Activated CD8-positive, alpha-beta memory T cell treated with anti-CD3 and anti-CD28 coated beads, Interleukin-2, amount 50 U/mL, for 24 hours (primary cell): Measurements from ENCODE around the gene CADM1.

Source experiments
- DNase-seq: peaks from one replicate; pipeline ENCODE4 v3.0.0-alpha.2; 2020; ENCODE audit errors: extremely low read depth

Gene CADM1

GRCh38 chr11:115444542-115444941, 59.7 kb downstream of the CADM1 start:
- no peak for DNase-seq

GRCh38 chr11:115439969-115440540, 64.2 kb downstream of the CADM1 start:
- no peak for DNase-seq

DNA sequence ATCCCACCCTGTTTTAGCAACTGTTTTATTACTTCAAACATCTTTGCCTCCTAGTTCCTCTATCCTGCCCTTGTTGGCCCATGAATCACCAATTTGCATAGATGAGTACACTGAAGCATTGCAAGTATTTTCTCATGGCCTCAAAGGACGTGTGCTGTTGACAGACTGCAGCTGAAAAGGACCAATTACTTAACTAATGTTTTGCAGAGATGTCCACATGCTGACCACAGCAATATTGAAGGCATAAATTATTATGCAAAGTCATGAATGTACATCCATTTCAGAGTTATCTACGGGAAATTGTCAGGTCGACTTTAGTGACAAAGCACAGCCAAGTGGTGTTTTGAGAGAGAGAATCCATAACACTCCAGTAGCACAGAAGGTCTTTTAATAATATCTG, 64.8 kb downstream of the CADM1 start:
- DNase-seq: no peak

DNA sequence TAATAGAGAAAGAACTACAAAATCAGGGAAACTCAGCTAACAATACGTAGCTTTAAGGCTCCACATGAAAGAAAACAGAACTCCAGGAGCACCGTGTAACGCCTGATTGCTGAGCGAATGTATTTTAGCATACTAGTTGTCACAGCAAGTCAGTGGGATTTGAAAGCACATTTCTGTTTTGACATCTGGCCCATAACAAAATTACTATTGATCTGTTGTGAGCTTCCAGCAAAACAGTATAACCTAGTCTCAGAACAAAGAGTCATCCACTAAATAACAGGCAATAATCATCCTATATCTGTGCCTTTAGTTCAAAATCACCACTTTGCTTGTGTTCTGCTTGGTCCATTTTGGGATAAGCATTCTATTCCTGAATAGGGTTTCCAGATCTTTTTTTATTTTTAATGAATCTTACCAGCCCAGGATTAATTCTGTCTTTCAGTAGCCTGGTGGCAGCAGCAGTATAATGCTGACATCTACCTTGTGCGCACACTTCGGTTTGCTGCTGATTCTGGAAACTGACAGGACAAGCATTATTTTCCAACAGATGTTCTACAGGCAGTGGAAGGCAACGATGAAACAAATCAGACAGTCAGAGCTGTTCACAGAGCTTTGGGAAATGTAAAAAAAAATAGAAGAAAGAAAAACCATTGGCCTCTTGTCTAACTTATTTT, 66.2 kb downstream of the CADM1 start:
- no peak for DNase-seq

DNA sequence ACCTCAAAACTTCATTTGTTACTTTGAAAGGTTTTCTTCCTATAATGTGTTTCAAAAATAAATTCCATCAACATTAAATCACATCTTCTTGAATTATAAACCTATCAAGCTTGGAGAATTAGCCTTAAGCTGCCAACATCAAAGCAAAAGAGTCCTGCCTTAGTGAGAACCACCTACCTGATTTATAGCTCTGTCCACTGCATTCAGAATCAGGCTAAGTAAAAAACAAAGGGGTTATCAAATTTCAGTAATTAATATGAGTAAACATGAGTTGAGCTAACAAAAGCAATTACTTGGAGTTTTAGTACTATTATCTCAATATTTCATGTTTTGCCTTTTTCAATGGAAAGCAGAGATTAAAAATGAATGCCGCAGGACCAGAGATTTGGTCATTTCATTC, 73.9 kb downstream of the CADM1 start:
- DNase-seq: no peak

DNA sequence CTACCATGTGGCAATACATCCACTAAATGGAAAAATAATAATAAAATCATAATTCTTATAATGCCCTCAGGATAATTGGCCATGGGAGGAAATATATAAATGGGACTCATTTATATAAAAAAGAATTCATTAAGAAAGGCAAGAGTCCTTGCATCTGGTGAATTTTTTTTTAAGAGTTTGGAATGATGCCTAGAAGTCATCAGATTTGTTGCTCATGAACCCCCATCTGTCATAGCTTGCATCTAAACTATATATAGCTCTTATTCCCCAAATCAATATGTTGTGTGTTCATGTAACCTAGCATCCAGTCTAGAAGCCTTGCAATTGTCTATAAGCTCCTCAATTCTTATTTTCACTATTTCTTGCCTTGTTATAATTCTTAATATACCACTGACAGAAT, 75.9 kb downstream of the CADM1 start:
- no peak for DNase-seq

- DNase-seq: no peak
Measured at GRCh38 chr11:115425816-115426215, 78.4 kb downstream of the CADM1 start.

DNA sequence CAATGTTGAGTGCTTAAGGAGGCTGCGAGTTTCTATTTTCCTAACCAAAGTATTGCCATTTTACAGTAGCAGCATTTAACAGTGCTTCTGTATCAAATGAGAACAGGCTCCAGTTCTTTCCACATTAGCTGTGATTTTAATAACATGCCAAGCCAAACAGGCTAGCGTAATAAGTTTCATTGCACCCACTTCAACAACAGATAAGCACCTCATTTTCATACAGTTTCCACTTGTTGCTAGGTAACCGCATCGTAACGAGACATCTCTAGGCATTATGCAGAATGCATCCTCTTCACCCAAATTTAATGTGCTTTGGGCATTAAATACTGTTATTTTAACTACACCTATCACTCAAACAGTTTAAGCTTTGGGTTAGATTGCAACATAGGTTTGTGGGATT, 79.0 kb downstream of the CADM1 start:
- DNase-seq: no peak

DNA sequence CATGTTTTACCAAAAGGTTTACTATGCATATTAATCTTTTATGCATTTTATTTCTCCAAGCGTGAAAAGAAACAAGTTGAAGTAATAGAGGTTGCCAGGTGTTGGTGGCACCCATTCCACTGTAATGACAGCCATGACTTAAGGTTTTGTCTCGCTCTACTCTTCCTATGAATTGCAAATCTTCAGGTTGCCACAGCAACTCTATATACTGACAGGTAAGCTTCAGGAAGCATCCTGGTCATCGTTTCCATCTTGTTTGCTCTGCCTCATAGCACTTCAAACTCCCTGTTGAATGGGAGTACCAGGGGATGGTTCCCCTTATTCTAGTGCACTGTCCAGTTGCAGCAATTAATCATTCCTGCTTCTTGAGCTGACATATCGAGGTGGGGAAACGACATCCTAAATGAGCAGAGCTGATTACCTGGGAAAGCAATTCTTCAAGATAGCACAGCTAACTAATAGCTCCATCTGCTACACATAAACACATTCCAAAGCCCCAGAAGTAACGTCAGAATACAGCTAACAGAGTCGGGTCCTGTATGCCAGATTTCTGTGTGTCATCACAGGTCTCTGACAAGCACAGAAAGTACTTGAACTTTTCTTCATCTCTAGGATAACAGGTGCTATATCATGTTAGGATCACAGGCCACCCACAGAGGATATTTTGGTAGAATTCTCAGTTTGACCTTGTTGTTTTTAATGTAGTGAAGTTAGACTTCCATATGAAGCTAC, 80.3 kb downstream of the CADM1 start:
- no peak for DNase-seq

- no peak for DNase-seq
Measured at GRCh38 chr11:115421992-115422689, 82.1 kb downstream of the CADM1 start.

- DNase-seq: no peak
Measured at GRCh38 chr11:115421352-115421991, 82.7 kb downstream of the CADM1 start.

- DNase-seq: no peak
Measured at GRCh38 chr11:115420505-115420904, 83.7 kb downstream of the CADM1 start.

DNA sequence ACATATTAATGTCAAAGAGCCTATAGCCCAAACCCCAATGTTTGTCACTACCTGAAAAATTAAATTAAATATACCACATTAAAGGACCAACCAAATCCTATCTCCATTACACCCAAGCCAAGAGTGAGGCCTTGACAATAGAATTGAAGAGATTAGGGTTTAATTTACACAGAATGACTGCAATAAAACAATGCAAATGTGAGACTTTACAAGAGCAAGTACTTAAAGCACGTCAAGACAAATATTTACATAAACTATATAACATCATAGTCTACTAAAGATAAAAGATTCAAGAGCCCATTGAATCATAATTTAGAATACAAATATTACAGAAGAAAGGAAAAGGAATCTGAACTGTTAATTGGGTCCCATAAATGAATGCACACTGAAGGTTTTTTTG, 85.6 kb downstream of the CADM1 start:
- DNase-seq: no peak

GRCh38 chr11:115418081-115418480, 86.1 kb downstream of the CADM1 start:
- DNase-seq: no peak

DNA sequence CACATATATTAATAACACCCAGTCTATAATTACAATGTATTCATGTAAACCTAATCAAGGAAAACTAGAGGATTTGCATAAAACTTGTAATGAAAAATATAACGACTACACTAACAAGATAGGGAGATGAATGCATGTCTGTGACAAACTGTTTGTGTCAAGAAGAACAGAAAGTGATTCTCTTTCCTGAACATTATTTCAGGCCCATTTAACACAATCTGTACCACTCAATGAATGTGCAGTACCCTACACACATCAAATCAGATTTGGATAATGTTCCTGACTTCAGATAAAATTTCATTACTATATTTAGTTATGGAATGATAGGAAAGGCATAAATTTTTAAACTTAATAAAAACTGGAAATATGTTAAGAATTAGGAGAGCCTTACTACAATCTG, 93.1 kb downstream of the CADM1 start:
- DNase-seq: no peak

- DNase-seq: no peak
Measured at GRCh38 chr11:115409691-115410220, 94.5 kb downstream of the CADM1 start.

DNA sequence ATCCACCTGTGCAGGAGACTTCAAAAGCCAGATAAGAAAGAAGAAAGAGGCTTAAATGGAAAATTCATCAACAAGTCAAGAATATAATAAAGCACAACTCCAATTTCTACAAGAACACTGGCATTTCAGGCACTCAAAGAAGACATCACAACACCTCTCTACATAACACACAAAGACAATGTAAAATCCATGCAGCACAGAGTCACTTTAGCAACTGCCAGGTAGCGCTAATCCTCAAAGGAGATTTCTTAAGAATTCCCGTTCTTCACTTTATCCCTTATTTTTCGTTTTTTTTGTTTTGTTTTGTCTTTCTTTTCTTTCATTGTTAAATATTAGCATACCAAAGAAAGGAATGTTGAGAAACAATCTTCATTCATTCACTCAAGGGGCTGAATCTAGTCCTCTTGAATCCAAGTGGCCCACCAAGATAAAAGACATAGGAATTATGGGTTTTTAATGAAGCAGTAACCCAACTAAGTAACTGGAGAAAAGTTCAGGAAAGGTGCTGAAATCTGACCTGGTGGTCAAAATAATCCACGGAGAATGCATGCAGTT, 95.0 kb downstream of the CADM1 start:
- DNase-seq: no peak

- no peak for DNase-seq
Measured at GRCh38 chr11:115408036-115408921, 95.9 kb downstream of the CADM1 start.

DNA sequence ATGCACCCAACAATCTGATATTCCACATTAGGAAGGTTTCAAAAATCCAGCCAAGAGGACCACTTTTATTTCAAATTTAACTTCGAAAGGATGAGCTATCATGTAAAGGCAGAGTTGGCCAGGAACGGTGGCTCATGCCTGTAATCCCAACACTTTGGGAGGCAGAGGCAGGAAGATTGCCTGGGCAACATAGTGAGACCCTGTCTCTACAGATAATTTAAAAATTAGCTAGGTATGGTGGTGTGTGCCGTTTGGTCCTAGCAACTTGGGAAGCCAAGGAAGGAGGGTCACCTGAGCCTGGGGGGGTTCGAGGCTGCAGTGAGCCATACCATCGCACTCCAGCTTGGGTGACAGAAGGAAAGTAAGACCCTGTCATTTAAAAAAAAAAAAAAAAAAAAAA, 96.7 kb downstream of the CADM1 start:
- DNase-seq: no peak

DNA sequence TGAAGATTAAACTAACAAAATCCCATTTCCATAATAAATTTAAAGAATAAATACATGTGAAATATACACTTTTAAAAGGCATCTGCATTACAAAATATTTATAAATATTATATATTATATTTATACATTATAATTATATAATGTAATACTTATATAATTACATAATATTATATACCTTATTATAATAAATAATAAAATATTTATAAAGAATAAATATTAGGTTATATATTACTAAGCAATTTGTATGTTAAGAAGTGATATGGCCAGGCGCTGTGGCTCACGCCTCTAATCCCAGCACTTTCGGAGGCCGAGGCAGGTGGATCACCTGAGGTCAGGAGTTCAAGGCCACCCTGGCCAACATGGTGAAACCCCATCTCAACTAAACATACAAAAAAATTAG, 97.8 kb downstream of the CADM1 start:
- DNase-seq: no peak
